Measurements from ENCODE around the gene TRIM58.

Gene TRIM58

DNA sequence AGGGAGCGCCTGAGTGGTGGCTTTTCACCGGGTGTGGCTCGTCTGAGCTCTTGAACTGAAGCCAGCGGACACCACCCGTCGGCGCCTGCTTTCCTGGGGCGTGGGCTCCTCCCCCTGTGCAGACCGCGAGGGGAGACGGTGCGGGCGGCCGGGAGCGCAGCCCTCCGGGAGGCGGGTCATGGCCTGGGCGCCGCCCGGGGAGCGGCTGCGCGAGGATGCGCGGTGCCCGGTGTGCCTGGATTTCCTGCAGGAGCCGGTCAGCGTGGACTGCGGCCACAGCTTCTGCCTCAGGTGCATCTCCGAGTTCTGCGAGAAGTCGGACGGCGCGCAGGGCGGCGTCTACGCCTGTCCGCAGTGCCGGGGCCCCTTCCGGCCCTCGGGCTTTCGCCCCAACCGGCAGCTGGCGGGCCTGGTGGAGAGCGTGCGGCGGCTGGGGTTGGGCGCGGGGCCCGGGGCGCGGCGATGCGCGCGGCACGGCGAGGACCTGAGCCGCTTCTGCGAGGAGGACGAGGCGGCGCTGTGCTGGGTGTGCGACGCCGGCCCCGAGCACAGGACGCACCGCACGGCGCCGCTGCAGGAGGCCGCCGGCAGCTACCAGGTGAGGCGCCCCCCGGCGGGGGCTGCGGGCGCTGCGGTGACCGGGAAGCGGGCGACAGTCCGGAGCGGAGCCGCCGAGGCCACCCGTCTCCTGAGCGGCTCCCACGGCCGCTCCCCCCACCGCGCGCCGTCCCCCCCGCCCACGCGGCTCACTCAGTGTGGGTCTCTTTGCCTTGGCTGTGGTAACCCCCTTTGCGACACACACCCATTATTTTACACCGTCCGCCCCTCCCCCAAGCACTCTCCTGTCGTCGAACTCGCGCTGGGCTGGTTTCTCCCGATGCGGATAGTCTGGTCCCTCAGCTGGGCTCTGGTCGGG is at the start of gene TRIM58:
Gene TRIM58, plus strand, starts transcription at position 119 of the 916 bp plus-strand sequence. Its CDS starts 60 bp downstream, at position 179.
- DNase-seq, result peak; percentile 73

- DNase-seq, result no peak
These were observed 44.4 kb upstream of the TRIM58 start for GRCh38 chr1:247812637-247813036.

DNA sequence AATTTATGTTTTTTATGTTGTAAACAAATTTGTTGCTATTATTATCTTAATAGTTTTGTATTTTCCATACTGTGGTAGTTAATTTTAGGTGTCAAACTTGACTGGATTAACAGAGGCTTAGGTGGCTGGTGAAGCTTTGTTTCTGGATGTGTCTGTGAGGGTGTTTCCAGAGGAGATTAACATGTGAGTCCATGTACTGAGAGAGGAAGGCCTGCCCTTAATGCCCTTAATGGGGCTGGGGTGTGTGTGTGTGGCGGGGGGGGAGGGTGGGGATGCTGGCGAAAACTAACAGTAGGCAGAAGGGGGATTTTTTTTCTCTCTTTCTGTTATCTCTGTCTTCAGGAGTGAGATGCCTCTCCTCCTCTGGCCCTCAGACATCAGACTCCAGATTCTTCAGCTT is 34.9 kb upstream of the TRIM58 start:
- no peak for DNase-seq

- peak; percentile 14 for DNase-seq
These were observed 33.0 kb upstream of the TRIM58 start, which contains the start of gene OR14A16 for GRCh38 chr1:247824023-247824422. OR14A16 (minus strand) TSS chr1:247824119; CDS start chr1:247815729, 8,390 bp downstream.

- DNase-seq, result no peak
These were observed 31.6 kb upstream of the TRIM58 start for GRCh38 chr1:247825362-247825761.

DNA sequence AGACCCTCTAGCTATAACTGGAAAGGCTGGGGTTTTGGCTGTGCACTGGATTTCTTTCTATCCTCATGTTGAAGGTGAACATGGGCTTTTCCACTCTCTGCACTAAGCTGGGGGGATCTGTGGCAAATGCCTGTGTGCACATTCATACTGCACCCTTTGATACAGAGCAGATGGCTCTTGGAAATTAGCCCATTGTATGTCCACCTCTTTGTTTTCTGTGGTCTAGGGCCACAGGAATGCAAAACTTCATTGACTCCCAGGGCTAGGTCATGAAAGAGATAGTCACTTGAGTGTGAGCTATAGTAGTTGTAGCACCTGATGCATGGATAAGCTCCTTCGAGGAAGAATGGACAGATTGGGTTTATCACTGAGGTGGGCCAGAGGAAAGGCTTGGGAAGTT is 27.3 kb upstream of the TRIM58 start:
- no peak for DNase-seq

GRCh38 chr1:247833601-247834000 is 23.4 kb upstream of the TRIM58 start:
- no peak for DNase-seq

DNA sequence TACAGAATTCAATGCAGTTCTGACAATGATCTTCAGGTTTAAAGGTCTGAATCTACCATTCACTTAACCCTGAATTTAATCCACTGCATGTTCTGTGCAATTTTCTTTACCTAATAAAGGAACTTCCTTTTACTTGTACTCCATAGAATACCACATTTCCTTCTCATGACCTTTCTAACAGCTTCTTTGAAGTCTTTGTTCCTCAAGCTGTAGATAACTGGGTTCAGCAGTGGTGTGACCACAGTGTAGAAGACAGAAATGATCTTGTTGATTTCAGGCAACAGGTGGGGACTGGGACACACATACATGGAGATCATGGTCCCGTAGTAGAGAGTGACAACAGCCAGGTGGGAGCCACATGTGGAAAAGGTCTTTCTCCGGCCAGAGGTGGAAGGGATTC is 16.2 kb upstream of the TRIM58 start:
- no peak for DNase-seq

DNA sequence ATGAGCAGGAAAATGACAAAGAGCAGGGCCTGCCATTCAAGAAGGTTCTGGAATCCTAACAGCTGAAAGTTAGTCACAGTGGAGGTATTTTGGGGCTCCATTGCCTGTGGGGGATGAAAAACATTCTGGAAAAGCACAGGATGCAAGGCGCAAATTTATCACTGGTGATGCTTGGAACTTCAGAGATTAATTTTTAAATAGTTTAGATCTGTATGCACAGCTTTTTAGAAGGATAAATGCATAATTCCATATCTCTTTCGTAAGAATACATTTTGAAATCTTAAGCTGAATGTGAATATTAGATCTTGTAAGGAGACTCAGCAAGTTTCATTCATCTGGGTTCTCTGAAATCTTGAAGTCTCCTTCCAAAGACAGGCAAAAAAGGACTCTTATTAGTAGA is 15.2 kb upstream of the TRIM58 start, which contains the start of gene OR11L1:
Gene OR11L1, minus strand, starts transcription at position 101 of the 400 bp plus-strand sequence. Its CDS starts 0 bp downstream, at position 101.
- no peak for DNase-seq

- DNase-seq, result no peak
These were observed 13.6 kb upstream of the TRIM58 start for GRCh38 chr1:247843411-247843810.

DNA sequence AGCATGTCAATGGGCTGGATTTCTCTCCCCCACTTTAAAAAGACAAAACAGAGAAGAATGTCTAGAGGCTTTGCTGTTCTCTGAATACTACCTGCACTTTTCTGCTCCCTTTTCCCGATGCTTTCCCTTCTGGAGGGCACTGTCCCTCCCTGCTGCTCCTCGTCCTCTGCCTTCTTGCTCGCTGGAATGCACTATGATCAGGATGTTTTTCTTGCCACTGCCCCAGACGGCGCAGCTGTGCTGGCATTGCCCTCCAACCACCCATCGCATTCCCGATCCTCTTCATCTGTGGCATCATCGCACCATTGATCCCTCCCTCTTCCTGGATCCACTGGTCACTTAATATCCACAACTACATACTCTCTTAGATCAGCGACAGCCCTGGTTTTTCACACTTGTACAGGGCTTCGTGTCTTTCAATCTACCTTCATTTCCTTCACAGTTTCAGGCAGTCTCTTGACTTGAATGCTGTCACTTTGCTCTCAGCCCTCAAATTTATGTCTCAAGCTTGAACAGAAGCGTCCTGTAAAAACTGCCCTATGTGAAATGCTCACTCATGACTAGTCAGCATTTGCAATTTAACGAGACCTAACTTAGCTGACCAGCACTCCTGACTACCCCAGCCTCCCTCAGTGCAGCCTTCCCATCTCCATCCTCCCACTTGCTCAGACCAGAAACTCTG is 11.8 kb upstream of the TRIM58 start:
- no peak for DNase-seq

GRCh38 chr1:247845693-247846017 is 11.3 kb upstream of the TRIM58 start:
- DNase-seq, result no peak

DNA sequence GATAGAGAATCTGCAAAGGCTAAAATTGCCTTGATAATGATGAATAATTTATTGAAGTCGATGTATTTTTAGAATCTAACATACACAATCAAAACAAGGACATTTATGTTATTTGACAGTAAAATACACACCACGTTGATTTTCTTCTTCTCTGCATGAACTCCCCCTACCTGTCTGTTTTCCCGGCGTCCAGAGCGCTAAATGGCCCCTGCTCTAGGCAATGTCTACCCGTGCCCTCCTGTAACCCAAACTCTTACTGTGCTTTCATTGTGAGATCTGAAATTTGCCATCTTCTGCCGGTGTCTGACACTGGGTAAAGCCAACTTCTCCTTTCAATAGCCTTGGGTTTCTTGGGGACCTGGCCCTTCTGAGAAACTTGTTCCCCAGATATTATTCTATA is 8.6 kb upstream of the TRIM58 start:
- no peak for DNase-seq

- no peak for DNase-seq
These were observed 7.4 kb upstream of the TRIM58 start for GRCh38 chr1:247849616-247850015.

DNA sequence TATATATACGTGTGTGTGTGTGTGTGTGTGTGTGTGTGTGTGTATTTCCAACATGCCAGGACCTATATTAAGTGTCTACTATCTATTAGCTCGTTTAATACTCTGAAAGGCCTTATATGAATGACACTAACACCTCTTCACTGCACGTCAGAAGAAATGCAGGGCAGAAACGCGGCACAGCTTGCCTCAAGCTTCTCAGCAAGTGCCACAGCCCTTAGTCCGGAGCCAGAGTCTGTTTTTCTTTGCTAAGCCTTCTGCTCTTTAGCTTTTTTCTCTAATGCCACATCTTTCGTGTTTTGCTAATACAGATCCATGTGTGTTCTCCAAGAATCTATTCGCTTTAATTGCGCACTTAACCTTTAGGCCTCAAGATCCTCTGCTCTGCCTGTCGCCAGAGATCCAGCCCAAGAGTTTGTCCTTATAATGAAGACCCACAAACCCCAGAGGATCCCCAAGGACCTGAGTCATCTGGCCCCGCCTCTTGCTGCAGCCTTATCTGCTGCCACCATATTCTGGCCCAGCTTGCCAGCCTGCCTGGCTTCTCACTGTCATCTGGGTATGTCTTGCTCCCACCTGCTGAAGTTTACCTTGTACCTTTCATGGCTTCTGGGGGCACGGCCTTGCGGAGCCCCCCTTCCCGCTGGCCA is 2.0 kb upstream of the TRIM58 start:
- DNase-seq, result no peak

DNA sequence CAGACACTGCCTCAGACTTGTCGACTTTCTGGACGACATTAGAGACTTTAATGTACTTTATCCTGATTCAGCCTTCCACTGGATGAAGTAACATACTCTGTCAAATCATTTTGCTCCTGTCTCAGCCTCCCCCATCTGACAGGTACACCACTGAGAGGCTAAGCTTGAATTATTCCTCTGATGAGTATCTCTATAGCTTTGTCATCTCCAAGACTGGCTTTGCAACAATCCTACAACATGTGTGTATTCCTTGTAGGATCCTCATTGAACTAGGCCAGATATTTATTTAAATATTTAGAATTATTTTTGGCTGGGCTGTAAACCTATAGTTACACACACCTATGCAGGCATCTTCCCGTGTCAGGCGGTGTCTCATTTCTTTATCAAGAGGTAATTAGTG is 1.1 kb upstream of the TRIM58 start:
- no peak for DNase-seq

GRCh38 chr1:247857985-247858619 is 1.1 kb downstream of the TRIM58 start:
- DNase-seq, result peak; percentile 2

GRCh38 chr1:247862756-247863155 is 5.8 kb downstream of the TRIM58 start:
- DNase-seq, result no peak

DNA sequence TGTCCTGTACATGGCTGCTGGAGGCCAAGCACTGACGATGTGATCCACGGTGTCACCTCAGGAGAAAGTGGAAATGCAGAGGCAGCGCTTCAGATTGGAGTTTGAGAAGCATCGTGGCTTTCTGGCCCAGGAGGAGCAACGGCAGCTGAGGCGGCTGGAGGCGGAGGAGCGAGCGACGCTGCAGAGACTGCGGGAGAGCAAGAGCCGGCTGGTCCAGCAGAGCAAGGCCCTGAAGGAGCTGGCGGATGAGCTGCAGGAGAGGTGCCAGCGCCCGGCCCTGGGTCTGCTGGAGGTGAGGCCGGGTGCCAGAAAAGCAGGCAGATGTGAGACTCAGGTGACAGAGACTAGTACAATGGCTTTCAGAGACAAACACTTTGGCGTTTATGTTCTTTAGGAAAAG is 7.7 kb downstream of the TRIM58 start:
- no peak for DNase-seq

DNA sequence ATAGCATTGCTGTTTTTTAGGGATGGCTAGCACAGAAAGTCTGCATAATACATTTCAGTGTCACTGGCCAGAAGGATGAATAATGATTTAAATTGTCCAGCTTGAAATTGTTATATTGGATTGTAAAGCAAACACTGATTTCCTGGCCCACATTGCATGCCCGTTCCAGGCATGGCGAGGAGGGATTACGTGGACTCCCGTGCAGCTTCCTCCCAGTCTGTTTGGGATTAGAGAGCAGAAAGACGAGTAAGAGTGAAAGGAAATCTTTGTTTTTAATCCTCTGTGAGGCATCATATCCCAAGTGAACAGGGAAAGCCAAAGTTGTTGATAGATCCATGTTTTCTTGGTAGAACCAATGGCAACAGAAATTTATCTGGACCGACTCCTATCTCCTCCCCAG is 8.4 kb downstream of the TRIM58 start:
- DNase-seq, result no peak

DNA sequence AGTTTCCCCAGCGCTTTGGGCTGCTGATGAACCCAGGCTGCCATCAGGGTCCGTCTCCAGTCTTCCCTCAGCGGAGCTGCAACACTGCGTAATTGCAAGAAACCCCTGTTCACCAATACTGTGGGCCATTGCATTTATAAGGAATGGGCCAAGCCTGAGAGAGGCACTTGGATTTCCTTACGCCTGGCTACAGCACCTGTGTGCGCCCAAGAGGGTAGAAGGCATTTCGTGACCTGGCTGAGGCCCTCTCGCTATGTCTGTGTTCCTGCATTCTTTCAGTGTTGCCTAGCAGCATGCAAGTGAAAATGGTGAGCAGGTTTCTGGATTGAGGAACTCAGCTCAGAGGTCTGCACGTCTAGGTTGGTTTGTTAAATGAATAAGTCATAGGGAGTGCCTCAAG is 26.4 kb downstream of the TRIM58 start:
- DNase-seq, result no peak

DNA sequence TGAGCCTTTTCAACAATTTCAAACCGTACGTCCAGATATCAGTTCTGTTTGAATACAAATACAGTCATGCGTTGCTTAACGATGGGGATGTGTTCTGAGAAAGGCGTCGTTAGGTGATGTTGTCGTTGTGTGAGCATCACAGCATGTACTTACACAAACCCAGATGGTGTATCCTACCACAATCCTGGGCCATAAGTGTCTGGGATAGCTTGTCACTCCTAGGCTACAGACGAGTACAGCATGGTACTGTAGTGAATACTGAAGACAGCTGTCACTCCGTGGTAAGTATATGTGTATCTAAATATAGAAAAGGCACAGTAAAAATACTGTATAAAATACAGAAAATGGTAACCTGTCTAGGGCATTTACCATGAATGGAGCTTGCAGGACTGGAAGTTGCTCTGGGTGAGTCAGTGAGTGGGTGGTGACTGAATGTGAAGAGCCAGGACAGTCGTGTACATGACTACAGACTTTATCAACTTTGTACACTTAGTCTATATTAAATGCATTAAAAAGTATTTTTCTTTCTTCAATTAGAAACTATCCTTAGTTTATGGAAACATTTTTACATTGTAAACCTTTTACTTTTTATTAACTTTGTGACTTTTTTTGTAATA is 27.9 kb downstream of the TRIM58 start:
- no peak for DNase-seq

DNA sequence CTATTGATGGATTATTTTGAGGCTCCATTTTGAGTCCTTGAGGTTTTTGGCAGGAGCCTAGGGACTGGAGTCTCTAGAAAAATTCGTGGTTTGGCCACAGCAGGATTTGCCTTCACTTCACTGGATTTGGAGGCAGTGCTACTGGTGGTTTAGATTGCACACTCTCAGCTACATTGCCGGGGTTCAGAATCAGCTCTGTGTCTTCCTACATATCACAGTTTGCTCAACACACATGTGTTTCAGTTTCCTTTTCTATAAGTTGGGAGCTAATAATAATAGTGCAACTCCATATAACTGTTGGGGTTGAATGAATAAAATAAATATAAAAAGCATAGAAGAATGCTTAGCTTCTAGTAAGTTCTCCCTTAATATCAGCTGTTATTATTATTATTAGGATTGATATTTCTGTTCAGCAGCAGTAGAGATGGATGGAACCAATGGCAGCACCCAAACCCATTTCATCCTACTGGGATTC is 38.2 kb downstream of the TRIM58 start, which contains the start of gene OR2W3:
Gene OR2W3, plus strand, starts transcription at position 425 of the 475 bp plus-strand sequence. Its CDS starts 0 bp downstream, at position 425.
- DNase-seq, result no peak

Measured in NCI-H510A treated with DMSO at 0.1 percent for 48 hours (cell line).